HG03558 (cell line): Measurements from ENCODE around the gene SCAF11.

ENCODE experiments used
- ATAC-seq: cut with Tn5 transposase; IDR thresholded peaks from one replicate; pipeline ENCODE4 v1.9.1; 2021; ENCODE audit warnings: moderate number of reproducible peaks; ENCODE audit not compliant: unreplicated experiment; ENCODE audit errors: extremely low read depth

The SCAF11 gene

DNA sequence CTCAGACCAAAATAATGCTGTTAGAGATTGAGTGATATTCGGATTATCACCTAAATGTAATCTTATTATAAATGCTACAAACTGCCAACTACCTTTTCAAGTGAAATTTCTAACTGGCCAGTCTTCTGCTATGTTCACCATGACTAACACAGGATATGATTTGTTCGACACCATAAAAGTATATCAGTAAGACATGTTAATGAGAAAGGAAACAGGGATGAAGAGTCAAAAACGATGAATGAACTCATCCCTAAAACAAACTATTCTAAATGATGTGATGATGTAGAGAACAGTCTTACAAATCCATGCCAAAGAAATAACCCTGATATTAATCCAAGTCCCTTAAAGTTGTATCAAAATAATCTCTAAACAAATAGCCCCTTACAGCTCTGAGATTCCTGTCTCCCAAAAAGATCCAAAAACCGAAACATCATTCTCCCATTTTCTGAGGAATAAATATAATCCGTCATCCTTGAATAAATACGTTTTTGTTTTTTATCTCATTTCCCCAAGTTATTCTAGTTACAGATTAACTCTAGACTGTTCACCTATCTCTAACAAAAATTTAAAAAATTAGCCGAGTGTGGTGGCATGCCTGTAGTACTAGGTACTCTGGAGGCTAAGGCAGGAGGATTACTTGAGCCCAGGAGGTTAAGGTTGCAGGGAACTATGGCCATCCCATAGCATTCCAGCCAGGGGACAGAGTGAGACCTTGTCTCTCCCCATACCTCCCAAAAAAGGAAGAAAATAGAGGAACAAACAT, 9.1 kb downstream of the SCAF11 start:
- ATAC-seq: no peak

DNA sequence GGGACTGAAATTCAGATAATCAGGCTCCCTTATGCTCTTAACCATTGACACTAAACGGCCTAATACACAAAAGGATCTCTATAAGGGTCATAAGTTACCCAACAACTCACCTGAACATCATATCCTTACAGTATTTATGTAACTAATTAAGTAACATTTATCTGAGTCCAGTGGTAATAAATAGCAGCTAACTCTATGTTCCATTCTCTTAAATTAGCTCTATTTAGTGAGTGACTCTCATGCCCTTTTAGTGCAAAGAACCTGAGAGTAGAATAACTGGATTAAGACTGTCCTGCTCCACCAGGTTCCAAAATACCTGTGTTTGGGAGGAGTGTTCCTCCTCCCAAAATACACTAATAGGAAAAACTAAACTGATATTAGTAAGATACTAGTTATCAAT, 9.8 kb downstream of the SCAF11 start:
- no peak for ATAC-seq

DNA sequence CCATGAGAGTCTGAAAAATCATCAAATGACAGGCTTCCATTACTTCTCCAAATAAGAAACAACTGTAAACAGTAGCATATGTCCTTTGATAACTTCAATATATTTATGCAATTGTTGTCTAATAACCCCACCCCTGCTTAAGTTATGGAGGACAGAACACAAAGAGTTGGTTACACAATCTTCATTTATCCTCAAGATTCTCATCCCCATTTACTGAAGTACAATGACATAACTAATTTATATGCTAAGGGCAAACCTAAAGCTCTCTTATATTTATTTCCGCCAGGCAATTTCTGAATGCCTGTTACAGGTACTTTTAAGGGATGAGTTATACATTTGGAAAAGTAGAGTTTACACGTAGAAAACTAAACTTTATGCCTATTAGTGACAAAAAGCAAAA, 12.3 kb downstream of the SCAF11 start:
- ATAC-seq: no peak

GRCh38 chr12:45977620-45978019, 12.8 kb downstream of the SCAF11 start:
- ATAC-seq: no peak

- ATAC-seq: no peak
Observed at GRCh38 chr12:45975506-45975905, 14.9 kb downstream of the SCAF11 start.

- ATAC-seq: no peak
Observed at GRCh38 chr12:45974883-45975282, 15.5 kb downstream of the SCAF11 start.

GRCh38 chr12:45974171-45974719, 16.1 kb downstream of the SCAF11 start:
- ATAC-seq: no peak

DNA sequence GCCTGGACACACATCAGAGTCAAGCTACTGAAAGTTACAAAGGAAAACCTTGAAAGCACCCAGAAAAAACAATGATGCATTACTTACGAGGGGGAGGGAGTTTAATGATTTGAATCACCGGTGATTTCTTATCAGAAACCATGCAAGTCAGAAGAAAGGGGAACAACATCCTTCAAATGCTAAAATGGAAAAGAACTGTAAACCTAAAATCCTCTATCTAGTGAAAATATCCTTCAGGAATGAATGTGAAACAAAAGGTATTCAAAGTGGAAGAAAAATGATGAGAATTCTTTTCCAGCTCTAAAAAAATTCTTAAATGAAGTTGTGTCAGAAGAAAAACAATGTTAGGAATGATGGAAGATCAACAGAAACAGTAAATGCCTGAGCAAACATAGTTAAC, 16.8 kb downstream of the SCAF11 start:
- no peak for ATAC-seq

- no peak for ATAC-seq
Observed at GRCh38 chr12:45970391-45970790, 20.0 kb downstream of the SCAF11 start.

GRCh38 chr12:45969084-45969483, 21.3 kb downstream of the SCAF11 start:
- no peak for ATAC-seq

- no peak for ATAC-seq
Observed at GRCh38 chr12:45966486-45966885, 23.9 kb downstream of the SCAF11 start.

GRCh38 chr12:45962553-45963325, 27.6 kb downstream of the SCAF11 start:
- no peak for ATAC-seq

DNA sequence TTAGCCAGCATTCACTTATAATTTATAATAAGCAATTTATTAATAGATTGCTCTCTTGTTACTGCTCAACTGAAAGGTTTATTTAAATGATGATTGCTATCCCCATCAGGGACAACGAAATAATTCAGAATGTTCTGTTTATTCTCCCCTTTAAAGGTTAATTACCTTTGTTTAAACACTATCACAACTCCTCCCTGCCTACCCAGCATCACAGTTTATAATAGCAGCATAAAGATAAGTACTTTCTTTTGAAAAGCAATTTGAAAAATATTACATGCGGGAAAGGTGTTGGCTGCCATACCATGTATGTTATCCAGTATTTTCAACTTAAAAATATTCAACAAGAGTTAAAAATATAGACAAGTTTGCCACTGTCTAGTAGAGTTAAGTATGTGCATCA, 30.6 kb downstream of the SCAF11 start:
- no peak for ATAC-seq

- no peak for ATAC-seq
Observed at GRCh38 chr12:45959025-45959424, 31.3 kb downstream of the SCAF11 start.

DNA sequence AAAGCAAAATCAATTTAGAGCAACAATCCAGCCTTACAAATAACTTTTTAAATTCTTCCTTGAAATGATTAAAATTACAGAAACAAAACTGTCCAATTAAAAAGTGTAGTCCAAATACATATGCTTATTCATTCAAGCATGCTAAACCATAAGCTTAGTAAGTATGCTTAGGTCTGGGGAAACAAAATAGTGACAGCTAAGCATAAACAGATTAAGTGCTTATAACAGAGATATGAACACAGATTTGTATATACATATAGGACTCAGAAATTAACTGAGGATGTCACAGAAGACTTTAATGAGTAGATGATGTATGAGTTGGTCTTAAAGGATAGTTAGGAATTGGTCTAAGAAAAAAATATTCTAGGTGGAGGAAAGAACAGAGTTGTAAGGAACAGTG, 41.8 kb downstream of the SCAF11 start:
- no peak for ATAC-seq

DNA sequence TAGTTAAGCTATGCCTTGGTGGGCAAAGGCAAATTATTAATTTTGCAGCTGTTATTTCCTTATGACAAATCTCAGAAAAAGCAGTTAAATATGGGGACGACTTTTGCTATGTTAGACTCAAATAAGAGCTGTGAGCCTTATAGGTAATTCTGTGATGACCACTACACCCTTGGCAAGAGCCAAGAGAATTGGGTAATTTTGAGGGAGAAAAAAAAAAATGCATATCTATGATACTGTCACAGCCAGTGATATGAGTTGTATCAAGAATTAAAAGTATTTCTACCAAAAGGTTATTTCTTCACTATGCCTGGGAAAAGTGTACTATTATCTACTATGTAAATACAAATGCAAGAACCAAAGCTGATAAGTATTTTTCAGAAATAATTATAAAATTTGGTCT, 43.9 kb downstream of the SCAF11 start:
- ATAC-seq: no peak

DNA sequence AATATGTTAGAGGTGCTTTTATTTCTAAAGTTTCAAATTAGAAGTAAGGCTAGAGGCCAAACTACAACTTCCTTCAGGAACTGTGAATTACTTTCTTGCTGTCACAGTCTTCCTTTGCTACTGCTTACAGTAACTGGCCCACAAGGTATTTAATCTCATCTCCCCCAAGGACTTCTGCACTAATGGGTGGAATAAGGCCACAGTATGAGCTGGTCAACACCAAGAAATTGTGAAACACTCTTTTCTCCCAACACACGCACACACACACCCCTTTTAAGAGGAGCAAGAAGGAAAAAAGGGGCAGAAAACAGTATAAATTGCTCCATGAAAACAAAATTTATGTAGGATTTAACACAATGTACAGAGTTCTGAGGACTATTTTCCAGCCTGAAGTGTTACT, 45.6 kb downstream of the SCAF11 start:
- no peak for ATAC-seq

DNA sequence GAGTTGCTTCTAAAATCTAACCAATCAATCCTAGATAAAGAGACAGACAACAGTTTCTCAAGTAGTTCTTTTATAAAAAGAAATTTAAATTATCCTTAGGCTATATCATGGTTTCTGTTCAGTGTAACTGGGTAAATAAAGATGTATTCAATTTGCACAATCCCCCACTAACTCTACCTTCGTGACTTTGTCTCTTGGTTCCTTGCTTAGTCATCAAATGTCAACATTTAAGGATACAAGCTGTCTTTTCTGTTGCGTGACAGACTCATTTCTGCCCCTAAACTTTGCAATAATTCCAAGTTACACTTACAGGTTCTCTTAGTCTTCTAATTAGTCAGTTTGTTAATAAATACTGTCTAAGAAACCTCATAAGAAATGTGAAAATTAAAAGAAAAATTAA, 50.6 kb downstream of the SCAF11 start:
- ATAC-seq: no peak

GRCh38 chr12:45938566-45938965, 51.8 kb downstream of the SCAF11 start:
- no peak for ATAC-seq

DNA sequence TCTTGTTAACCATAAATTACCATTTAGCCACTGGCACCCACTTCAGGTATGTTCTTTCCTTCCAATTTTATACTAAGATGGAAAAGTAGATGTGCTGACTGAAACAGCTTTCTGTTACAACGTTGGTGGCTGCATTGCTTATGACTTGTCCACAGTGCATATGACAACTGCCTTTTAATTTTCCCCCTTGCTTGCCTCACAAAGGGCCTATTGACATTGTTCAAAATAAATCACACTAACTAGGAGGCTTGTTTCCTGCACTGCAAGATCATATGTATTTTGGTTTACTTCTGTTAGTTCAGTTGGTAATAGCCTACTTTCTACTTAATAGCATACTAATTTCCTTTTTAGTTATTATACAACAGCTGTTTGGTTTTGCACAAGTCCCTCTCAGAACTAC, 55.4 kb downstream of the SCAF11 start:
- ATAC-seq: no peak

DNA sequence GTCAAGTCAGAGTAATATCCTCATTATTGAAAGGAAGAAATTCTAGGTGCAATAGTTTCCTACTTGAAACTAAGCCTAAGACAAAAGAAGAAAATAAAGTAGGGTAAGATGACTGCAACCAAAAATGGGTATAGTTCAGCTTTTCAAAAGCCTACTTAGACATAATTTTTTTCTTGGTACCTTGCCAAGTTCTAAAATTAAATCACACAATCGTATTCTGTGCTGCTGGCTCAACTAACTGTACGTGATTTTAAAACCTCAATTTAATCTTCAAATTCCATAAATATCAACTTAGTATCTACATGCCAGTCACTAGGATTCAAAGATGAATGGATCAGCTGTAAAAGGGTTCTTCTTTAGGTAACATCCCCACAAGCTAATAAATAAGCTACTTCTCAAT, 56.9 kb downstream of the SCAF11 start:
- ATAC-seq: no peak

DNA sequence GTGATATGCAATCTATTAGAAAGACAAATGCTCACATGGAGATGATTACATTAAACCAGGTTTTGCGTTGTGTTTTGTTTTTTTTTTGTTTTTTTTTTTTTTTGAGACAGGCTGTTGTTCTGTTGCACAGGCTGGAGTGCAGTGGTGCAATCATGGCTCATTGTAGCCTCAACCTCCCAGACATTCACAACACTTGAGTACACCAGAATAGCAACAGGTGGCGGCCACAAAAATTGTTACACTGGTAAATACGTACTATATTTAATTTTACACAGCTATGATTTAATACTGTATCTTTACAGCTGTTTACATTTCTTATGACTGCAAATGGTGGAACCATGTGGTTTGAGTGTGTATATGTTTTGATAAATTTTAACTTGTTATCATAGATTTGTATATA, 60.0 kb downstream of the SCAF11 start:
- no peak for ATAC-seq
